HG03469 (cell line): Measurements from ENCODE around the gene KBTBD4.

Experiments
- ATAC-seq: cut with Tn5 transposase; IDR thresholded peaks from one replicate; pipeline ENCODE4 v1.9.1; 2021; ENCODE audit warnings: mild to moderate bottlenecking, moderate library complexity, moderate number of reproducible peaks; ENCODE audit not compliant: unreplicated experiment

Gene KBTBD4

GRCh38 chr11:47578524-47579494 lies at the start of gene KBTBD4, which contains the start of gene NDUFS3:
KBTBD4 (minus strand) TSS chr11:47578970; CDS start chr11:47578951, 19 bp downstream.
NDUFS3 (plus strand) TSS chr11:47579074; CDS start chr11:47579092, 18 bp downstream.
- peak; percentile 75 for ATAC-seq

- ATAC-seq, result no peak
Measured at GRCh38 chr11:47628026-47628425, 49.3 kb upstream of the KBTBD4 start.

GRCh38 chr11:47626234-47626633 lies 47.5 kb upstream of the KBTBD4 start:
- no peak for ATAC-seq

GRCh38 chr11:47620836-47621378 lies 42.1 kb upstream of the KBTBD4 start:
- ATAC-seq, result no peak

- no peak for ATAC-seq
Measured at GRCh38 chr11:47617417-47617809, 38.6 kb upstream of the KBTBD4 start.

GRCh38 chr11:47616726-47617416 lies 38.1 kb upstream of the KBTBD4 start:
- no peak for ATAC-seq

- ATAC-seq, result no peak
Measured at GRCh38 chr11:47615249-47615648, 36.5 kb upstream of the KBTBD4 start.

GRCh38 chr11:47611348-47611794 lies 32.6 kb upstream of the KBTBD4 start:
- ATAC-seq, result peak; percentile 93

- ATAC-seq, result no peak
Measured at GRCh38 chr11:47609675-47610074, 30.9 kb upstream of the KBTBD4 start.

GRCh38 chr11:47607380-47607779 lies 28.6 kb upstream of the KBTBD4 start:
- ATAC-seq, result no peak

GRCh38 chr11:47606731-47607130 lies 28.0 kb upstream of the KBTBD4 start:
- ATAC-seq, result no peak

- ATAC-seq, result no peak
Measured at GRCh38 chr11:47605921-47606320, 27.2 kb upstream of the KBTBD4 start.

- no peak for ATAC-seq
Measured at GRCh38 chr11:47603295-47603694, 24.5 kb upstream of the KBTBD4 start.

GRCh38 chr11:47599902-47600301 lies 21.1 kb upstream of the KBTBD4 start:
- ATAC-seq, result no peak

- no peak for ATAC-seq
Measured at GRCh38 chr11:47595967-47596366, 17.2 kb upstream of the KBTBD4 start.

- no peak for ATAC-seq
Measured at GRCh38 chr11:47595029-47595428, 16.3 kb upstream of the KBTBD4 start.

GRCh38 chr11:47593934-47594855 lies 15.4 kb upstream of the KBTBD4 start, which contains the start of gene C1QTNF4:
C1QTNF4 (minus strand) TSS chr11:47594411; CDS start chr11:47590810, 3,601 bp downstream.
- ATAC-seq, result no peak

GRCh38 chr11:47593492-47593933 lies 14.7 kb upstream of the KBTBD4 start:
- ATAC-seq, result no peak

GRCh38 chr11:47592970-47593369 lies 14.2 kb upstream of the KBTBD4 start:
- ATAC-seq, result no peak

GRCh38 chr11:47592251-47592650 lies 13.5 kb upstream of the KBTBD4 start:
- no peak for ATAC-seq
